GM19025 (cell line): ENCODE measurements around the gene NAV2.
A peak's percentile ranks its signal among the peaks of the same experiment; 100 is the strongest.

ENCODE experiments used
- ATAC-seq: cut with Tn5 transposase; IDR thresholded peaks from one replicate; pipeline ENCODE4 v1.9.1; 2021; ENCODE audit warnings: mild to moderate bottlenecking, low read depth, moderate library complexity; ENCODE audit not compliant: unreplicated experiment

NAV2 gene

DNA sequence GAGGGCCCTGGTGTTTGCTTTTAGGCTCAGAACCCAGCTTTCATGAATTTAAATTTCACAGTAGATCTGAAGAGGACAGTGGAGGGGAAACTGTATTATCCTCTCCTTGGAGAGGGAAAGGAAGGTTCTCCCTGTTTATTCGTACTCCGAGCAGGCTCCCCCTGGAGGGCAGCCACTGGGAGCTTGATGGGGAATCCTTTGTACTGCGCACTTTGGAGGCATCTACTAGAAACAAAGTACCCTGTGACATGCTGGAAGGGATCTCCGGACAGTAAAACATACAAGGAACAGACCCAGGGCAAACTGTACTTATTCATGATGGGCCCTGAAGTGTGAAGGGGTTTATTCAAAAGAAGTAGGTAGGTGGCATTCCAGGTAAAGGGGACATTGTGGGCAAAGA, 27.2 kb downstream of the NAV2 start:
- no peak for ATAC-seq

DNA sequence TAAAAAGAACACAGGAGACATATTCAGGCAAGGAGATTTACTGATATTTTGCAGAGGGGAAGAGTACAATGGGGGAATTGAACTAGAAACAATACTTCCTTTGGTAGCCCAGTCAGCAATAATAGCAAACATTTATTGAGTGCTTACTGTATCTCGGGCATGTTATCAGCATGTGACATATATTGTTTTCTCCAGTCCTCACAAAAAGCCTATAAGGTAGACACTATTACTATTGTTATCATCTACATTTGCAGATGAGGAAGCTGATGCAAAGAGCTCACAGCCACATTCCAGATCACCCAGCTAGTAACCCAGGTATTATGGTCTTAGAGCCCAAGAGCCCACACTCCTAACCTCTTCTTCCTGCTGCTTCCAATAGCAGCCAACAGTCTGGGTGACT, 27.9 kb downstream of the NAV2 start:
- no peak for ATAC-seq

- ATAC-seq = peak; percentile 84
Observed at GRCh38 chr11:19742588-19743292, 30.1 kb downstream of the NAV2 start.

DNA sequence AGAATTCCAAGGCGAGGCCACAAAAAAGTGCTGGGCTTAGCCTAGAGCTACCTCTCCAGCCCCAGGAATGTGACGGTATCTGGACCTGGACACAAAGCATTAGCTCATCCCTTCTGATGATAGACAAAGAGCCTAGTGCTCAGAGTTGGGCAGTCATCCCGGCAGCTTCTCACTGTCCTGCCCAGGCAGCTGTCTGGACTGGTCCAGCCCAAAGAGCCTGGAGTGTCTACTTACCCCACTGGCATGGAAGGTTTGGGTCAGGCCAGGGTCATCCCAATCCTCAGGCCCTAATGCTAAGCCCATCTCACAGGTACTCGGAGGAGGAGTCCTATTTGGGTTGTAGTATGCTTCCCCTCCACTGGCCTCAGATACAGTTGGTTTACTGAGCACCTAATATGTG, 31.0 kb downstream of the NAV2 start:
- ATAC-seq = no peak

DNA sequence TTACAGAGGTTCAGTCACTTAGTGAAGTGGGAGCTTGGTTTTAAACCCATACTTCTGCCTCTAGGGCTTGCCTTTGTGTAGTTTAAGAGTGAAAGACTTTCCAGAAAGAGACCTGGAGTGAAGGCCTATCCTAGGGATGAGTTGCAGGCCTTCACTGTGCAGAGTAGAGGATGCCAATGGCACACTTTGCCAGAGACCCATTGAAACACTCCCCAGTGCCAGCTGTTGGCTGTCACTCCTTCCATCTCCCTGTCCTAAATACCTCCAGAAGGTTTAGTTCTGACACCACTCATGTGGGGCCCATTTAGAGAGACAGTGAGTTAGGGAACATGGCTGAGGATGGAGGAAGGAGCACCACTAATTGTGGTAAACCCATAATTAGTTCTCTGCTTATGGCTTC, 31.5 kb downstream of the NAV2 start:
- ATAC-seq = no peak

DNA sequence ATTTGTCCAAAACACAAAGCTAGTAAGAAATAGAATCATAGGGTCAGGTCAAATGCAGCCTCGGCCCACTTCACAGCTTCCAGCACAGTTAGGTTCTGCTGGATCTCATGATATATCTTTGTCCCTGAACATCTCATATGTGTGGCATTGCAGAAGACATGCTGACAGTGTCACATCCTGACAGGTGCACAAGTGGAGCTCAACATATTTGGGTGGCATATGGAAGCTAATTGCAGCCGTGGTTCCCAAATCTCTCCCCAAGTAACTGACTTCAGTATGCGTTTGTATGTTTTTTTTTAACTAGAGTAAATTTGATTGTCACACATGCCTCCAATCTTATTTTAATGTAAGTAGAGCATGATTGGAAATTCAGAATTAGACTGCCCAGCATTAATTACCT, 33.4 kb downstream of the NAV2 start:
- ATAC-seq = no peak

GRCh38 chr11:19747634-19748033, 35.0 kb downstream of the NAV2 start:
- ATAC-seq = no peak

DNA sequence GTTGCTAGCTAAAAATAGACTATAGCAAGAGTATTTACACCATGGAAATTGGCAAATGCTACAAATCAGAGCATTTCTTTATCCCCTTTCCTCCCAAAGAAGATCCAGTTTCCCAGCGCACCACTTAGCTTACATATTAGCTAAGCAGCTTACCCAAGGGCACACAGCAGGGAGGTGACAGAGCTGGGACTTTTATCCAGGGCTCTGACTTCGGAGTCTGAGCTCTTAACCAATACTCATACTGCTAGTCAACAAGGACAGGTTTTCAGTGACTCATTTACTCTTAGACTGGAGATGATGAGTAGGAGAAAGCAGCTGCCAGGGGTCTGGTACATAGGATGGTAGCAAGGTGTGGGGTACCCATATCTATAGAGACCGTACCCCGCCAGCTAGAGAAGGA, 38.4 kb downstream of the NAV2 start:
- ATAC-seq = no peak

- ATAC-seq = no peak
Observed at GRCh38 chr11:19753451-19754106, 40.9 kb downstream of the NAV2 start.

DNA sequence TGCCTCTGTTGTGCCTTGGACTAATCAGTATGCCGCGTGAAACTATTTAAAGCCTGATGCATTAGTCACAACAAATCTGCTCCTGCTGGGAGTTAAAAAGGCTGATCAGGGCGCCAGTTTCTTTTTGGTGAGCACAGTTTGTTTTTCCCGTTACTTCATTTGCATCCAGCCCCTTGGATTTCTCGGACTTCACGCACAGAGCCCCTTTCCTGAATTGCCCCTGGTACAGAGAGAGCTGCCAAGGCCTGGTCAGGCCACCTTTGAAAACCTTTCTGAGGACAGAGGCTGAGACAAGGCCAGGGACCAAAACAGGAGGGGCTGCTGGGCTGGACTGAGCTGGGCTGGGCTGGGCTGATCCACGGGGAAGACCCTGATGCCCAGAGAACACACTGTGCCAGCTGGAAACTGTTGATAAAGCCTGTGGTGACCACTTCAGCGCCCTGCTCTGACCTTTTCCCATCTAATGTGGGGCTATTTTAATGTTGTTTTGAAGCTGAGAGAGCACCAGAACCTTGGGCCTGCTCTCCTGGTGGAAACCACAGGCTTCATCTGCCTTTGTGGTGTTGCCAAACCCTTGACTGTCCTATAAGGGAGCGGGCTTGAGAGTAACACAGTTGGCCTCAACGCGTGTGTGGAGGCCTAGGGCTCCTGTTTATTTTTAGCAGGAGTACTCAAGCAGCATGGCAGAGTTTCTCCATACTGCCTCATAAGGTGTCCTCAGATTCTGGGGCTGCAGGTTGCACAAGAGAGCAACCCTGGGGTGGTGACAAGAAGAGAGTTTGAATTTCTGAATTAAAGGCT, 44.2 kb downstream of the NAV2 start:
- ATAC-seq = no peak

- ATAC-seq = no peak
Observed at GRCh38 chr11:19759389-19759788, 46.8 kb downstream of the NAV2 start.

DNA sequence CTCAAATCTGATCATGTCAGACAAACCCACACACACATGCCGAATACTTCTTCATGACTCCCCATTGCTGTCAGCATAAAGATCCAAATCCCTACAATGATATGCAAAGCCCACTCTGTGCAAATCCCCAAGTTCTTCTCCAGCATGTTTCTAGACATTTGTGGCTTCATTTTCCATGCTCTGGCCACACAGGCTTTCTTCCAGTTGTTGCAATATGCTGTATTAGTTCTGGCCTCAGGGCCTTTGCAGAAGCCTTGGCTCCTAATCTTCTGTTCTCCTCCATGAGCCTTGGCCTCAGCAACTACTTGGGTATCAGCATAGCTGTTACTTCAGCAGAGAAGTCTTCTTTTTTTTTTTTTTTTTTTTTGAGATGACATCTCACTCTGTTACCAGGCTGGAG, 49.6 kb downstream of the NAV2 start:
- no peak for ATAC-seq

DNA sequence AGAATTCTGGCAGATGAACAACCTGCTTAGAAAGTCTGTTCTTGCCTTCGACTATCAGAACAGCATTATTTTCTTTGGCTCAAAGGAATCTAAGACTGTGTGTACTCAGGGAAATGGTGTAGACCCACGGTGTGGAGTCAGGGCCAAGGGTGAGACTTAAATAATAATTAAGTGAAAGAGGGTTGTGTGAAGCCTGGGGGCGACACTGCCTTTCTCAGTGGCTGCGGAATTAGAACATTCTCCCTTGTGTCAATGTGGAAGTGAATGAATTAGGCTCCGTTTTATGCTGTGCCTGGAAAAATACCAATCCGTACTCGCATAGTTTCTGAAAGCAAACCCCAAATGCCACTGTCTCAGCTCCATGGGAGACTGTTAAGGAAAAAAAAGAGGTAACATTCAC, 50.7 kb downstream of the NAV2 start:
- no peak for ATAC-seq

GRCh38 chr11:19766206-19766605, 53.6 kb downstream of the NAV2 start:
- no peak for ATAC-seq

GRCh38 chr11:19766810-19767209, 54.2 kb downstream of the NAV2 start:
- ATAC-seq = no peak

DNA sequence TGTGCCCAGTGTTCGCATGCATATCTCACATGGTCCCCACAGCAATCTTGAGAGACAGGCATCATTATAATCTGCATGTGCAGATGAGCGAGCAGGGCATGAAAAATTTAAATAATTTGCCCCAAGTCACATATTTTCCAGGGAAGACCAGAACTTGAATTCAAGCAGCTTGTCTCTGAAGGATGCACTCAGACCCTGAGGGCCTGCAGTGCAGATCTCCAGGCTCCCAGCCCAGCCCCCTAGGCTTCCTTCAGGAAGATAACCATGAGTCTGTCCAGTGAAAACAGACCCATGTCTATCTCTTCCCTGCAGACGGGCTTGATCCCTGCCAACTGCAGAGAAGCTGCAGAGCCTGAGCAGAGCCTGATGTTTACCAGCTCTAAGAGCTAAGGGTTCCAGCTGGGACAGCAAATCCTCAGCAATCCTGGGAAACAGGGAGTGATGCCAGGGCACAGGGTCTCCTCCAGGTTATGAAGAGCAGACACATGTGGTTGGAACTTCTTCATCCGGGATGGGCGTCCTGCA, 55.1 kb downstream of the NAV2 start:
- ATAC-seq = no peak

DNA sequence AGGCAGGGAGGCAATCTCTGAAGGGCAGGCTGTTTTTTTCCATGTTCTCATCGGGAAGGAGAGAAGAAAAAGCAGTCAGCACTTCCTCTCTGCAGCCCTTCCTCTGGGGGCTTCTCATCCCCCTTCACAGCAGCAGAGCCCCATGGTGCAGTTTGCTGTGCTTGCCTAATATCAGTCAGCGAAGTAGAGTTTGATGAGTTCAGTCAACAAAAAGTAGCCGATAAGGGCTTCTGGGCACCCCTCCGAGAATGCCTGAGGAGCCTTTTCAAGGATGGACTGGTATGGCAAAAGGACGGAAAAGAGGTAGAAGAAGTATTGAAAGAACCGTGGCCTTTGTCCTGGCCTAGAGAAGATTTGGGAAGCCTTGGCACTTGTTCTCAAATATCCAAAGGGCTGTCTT, 55.6 kb downstream of the NAV2 start:
- no peak for ATAC-seq

DNA sequence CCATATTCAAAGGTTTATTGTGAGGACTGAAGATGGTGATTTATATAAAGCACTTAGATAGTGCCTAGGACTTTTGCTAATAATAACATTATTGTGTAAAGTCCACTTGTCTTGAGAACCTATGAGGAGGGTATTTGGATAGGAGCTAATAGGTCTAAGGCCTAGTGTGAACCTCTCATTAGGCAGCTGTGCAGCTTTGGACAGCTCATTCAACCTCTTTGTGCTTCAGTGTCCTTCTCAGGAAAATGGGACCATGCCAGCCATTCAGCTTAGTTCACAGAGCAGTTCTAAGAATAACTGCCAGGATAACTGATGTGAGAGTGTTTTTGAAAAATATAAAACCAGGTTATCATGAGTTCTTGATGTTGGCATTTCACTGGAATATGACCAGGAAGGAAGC, 56.2 kb downstream of the NAV2 start:
- no peak for ATAC-seq

- ATAC-seq = peak; percentile 50
Observed at GRCh38 chr11:19769820-19770219, 57.2 kb downstream of the NAV2 start.

DNA sequence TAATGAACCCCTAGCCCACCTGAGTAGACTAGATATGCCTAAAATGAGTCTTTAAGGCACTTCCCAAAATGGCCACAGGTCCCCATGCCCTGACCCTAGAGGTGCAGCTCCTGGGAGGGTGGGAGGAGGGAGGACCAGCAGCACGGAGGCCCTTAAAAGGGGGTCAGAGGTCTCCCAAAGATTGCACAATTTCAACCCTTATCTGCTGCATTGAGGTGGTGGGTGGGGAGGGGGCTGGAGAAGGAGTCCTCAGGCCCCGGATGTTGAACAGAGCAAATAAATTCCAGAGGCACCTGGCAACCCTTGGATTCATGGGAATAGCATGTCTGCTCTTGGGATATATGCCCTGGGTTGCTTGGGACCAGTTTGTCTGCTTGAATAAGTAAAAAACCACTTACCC, 57.6 kb downstream of the NAV2 start:
- no peak for ATAC-seq

DNA sequence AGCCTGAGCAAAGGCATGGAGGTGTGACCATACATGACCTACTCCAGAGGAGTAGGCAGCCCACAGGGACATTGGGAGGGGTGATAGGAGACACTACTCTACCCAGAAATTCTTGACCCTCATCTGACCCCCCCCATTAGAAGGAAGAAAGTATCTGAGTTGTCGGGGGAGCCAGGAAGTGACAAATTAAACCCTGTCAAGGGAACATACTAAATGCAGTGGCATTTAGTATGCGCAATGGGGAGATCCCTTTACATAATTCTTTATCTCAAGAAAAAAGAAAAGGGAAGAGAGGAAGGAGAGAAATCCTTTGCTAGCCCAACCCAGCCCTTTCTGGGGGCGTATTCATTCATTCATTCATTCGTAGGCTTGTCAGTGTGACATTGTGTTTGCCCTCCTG, 58.8 kb downstream of the NAV2 start:
- no peak for ATAC-seq
